SHP77 (cell line): ENCODE data around the gene PCBP3.
"Not testable (repeated sequence)": the region's sequence is repeated elsewhere in the genome, so short reads cannot be mapped to it uniquely, and the experiment has no call there.

Experiments
- DNase-seq, 2 experiments: peaks; one replicate each; lab custom pipeline; 2025; lab: John Stamatoyannopoulos, UW

Gene PCBP3

DNA sequence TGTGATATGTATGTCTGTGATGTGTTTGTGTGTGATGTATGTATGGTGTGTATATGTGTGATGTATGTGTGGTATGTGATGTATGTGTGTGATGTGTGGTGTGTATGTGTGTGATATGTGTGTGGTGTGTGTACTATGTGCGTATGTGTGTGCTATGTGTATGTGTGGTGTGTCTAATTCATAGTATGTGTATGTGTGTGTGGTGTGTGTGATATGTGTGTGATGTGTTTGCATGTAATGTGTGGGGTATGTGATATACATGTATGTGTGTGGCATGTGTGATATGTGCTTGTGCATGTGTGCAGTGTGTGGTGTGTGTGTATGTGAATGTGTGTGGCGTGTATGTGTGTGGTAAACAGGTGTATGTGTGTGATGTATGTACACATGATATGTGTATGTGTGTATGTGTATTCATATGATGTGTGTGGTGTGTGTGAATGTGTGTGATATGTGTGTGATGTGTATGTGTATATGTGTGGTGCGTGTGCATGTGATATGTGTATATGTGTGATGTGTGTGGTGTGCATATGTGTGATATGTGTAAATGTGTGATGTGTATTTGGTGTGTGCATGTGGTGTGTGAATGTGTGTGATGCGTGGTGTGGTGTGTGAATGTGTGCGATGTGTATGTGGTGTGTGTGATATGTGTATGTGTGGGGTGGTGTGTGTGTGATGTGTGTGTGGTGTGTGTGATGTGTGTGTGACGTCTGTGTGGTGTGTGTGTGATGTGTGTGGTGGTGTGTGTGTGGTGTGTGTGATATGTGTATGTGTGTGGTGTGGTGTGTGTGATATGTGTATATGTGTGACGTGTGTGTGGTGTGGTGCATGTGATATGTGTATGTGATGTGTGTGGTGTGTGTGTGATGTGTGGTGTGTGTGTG, 8.0 kb upstream of the PCBP3 start:
- no peak for DNase-seq

DNA sequence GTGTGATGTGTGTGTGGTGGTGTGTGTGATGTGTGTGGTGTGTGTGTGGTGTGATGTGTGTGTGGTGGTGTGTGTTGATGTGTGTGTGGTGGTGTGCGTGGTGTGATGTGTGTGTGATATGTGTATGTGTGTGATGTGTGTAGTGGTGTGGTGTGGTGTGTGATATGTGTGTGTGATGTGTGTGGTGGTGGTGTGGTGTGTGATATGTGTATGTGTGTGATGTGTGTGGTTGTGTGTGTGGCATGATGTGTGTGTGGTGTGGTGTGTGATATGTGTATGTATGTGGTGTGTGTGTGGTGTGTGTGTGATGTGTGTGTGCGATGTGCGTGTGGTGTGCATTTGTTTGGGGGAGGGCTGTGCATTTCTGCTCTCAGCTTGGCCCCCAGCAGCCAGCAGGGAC, 7.1 kb upstream of the PCBP3 start:
- no peak for DNase-seq

DNA sequence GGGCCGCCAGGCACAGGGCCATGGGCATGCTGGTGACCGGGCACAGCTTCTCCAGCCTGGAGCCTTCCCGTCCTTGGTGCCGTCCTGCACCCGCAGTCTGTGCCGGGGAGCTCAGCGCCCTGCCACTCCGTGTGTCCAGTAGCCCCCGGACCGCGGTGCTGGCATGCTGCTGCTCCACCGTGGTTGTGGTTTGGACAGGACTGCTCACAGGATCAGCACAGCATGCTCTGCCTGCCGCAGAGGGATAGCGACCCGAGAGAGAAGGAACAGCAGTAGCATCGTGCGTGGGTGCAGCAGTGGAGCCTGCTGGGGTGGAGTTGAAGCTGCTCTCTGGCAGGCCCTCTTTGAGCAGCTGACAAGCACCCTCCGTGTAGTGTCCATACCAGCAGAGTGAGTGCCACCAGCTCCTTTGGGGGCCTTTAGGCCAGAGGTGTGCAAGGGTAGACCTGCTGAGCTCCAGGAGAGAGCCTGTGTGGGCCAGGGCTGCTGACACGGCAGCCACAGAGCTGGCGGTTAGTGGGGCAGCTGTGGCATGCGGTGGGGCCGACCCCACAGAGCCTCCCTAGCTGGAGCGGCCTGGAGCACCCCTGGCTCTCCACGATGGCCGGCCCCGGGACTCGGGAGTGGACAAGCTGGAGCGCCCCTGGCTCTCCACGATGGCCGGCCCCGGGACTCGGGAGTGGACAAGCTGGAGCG, 6.4 kb upstream of the PCBP3 start:
- DNase-seq, result no peak

DNA sequence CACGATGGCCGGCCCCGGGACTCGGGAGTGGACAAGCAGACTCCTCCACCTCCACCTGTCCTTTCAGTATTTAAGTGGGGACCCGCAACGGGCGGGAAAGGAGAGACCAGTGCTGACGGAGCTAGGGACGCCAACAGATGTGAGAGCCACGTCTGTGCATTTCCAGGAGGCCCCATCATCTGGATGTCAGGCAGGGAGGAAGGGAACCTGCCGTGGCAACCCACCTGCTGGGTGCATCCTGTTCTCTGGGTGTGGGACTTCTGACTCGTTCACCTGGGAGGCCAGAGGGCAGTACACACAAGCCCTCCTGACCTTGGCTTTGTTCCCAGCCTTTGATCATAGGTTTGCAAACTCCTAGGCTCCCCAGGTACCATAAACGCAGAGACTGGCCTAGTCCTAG, 5.6 kb upstream of the PCBP3 start:
- no peak for DNase-seq

DNA sequence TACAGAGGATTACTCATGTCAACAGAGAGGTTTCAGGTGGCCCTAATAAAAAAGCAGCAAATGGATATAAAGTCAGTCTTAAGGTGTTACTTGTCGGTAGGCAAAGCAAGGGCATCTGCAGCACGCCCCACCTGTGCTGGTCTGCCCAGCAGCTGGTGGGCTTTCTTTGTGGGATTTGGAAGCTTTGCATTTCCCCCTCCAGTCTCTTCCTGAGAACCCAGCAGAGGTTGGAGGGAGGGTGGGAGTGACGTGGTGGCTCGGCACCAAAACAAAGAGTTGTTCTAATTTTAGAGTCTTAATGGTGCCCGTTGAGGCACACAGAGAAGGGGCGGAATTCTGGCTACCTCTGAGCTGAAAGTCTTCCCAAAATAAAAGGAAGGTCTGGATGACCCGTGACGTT, 4.8 kb upstream of the PCBP3 start:
- peak; percentile 25 to 48 for DNase-seq

DNA sequence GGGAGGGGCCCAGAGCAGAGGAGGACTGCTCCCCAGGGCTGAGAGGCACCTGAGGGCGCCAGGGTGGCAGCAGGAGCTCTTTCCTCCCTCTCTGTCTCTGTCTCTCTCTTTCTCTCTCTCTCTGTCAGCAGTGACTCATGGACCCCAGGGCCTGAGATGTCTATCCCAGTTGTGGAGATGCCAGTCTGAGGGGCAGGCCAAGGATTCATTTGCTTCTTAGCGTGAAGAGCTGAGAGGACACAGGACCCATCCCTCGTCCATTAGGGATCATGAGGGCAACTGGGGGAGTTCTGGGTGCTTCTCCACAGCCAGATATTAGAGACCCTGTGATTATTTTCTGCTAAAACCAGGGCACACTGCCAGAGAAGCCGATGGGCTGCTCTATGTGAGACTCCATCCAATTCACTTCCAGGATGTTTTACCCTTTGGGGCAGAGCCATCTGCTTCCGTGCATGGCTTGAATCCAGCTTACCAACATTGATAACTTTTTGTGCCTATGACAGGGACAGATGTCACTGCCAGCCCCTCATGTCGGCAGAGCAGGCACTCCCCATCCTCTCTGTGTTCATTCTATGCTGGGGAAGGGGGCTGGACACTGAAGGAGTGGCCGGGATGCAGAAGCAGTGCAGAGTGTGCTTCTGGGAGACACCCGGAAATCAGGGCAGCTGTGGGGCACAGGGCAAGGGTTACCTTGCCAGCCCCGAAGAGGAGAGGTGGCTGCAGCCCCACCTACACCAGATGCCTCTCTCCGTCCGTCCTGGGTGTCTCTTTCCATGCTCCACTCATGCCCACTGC, 4.1 kb upstream of the PCBP3 start:
- DNase-seq, result peak in 1 of 2 experiments; percentile 12

DNA sequence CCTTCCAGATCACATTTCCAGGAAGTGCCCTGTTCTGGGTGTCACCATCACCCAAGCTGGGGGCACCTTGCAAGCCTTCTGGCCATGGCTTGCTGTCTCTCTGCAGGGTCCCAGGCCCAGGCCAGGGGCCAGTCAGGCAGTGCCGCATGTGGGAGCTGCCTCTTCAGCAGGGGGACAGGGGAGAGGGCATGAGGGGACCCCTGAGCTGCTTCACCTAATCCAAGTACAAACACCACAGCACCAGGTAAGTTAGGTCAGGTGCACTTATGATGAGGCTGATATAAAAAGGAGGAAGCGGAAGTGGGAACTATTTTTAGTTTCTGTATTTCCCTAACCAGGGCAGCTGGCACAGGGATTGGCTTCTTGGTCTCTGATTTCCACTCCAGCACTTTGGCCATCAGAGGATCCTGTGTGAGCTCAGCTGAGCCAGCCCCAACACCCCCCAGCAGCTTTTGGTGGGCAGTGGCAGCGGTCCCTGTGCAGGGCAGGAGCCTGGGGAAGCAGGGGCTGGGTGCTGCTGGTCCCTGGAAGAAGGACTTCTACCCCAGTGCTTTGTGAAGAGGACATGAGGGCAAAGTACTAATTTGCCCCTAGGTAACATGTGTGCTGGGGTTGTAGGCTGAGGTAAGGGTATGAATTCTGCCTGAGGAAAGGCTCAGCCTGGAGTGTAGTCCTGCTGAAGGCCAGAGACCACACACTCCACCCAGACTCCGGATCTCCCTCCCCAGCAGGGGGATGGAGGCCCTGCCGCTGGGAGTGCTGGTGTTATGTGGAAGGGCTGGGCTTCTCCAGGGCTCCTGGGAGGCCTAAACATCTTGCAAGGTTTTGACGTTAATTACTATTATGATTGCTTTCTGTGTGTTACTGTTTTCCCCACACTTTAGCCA, 3.3 kb upstream of the PCBP3 start:
- DNase-seq, result peak in 1 of 2 experiments; percentile 26

DNA sequence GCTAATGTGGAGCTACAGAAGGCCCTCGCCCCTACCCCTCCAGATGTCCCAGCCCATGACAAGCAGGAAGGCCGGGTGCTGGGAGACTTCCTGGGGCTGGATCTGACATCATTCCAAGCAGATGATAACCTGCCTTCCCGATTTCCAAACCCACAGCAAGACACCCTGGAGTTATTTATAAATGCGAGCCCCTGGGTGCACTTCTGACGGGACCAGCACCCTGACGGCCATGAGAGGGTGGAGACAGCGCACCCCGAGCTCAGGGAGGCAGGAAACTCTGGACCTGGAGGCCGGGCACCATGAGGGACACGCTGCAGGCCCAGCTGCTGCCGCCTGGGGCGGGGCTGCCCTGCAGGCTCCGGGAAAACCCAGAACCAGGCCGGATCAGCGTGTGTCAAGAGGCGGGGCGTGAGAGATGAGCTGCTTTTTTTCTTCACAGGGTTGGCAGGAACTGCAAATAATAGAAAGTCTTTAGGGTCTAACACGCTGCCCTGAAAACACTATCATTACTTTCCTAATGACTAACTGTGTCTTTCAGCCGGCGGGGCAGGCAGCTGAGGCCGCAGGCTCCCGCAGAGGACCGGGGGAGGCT, 2.5 kb upstream of the PCBP3 start:
- peak; percentile 80 to 85 for DNase-seq

DNA sequence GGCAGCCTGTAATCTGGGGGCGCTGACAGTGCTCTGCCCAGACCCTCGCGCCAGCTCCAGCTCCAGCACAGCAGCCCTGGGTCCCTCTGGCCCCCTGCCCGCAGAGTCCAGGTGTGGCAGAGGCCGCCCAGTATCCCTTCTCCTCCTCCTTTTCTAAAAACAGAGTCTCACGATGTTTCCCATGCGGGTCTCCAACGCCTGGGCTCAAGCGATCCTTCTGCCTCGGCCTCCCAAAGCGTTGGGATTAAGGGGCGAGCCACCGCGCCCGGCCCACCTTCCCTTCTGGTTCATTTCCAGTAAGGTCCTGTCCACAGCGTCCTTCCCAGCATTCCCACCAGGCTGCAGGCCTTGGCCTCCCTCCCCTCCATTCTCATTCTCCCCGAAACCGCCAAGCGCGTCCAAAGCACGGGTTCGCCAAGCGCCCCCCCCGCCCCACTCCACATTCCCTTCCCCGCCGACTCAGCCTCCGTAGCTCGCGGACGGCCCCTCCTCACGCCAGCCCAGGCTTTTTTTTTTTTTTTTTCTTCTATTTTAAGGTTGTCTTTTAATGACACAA, 2.0 kb upstream of the PCBP3 start:
- peak; percentile 61 to 63 for DNase-seq

DNA sequence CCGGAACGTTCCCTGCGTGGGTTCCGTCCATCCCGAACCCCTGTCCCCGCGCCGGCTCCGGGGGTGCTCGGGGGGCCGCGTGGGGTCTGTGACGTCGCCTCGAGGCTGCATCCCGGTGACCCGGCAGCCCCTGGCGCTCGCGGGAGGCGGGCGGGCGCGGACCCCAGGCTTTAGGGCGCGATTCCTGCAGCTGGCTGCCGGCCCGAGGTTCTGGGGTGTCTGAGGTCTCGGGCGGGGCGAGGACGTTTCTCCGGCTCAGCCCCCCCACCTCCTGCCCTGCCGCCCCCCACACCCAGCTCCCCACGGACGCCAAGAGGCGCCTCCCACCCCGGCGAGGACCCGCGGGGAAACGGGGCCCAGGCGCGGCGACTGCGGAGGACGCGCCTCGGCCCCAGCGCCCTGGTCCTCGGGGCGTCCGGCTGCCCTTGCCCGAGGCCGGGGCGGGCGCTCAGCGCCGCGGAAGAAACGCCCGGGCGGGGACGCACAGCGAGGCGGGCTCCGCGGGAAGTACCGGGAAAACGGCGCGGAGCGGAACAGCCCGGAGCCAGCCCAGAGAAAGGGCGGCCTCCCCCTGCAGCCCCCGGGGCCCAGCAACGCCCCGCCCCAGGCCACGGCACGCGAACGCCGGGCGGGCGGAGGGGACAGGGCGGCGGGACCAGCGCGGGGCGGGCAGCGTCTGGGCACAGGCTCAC, 1.3 kb upstream of the PCBP3 start:
- no peak for DNase-seq

DNA sequence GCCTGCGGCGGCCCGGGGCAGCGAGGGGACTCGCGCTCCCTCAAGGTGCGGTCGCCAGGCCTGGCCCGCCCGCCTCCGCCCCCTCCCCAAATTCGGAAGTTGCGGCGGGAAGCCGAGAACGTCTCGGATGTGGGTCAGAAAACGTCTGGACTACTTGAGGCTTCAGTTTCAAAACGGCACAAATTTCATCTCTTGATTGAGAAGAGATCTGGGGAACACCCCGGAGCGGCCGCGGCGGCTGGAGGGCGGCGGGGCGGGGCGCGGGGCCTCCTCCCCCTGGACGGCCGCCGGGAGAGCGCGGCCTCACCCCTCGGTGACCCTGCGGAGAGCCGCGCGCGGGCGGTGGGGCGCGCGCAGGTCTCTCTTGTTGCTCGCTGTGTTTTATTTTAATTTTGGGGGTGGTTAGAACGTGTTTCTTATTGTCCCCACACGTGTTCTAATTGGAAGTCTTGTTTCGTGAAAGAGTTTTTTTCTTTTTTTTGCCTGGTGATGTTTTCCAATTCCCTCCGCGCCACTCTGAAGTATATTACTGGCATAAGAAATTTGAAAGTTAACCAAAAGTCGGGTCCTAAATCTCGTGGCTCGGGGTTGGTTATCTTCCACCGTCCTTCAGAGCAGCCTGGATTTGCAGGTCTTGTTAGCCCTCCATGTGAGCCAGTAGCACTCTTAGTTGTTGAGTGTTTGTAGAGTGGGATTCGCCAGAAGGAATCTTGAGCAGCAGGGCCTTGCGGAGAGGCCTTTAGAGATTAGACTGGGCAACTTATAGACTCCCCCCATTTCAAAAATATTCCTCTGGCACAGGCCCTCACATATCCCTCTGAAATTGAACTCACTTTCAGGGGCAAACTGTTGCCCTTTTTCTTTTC, 749 bp downstream of the PCBP3 start:
- no peak for DNase-seq

DNA sequence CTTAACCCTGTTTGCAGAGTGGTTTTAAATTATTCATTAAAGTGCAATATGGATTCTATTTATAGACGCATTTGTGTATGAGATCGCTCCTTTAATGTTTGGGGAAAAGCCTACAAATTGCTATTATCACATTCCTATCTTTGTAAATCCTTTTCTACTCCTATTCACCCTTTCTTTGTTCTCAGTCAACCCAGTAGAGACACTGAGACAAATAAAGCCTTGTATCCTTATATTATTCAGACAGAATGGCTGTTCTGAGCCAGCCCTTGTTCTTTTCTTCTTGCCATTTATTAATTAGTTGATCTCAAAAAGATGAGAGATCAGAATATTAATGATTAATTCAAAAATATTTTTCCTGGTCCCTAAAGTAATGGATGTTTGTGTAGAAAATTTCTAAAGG, 8.4 kb downstream of the PCBP3 start:
- no peak for DNase-seq

DNA sequence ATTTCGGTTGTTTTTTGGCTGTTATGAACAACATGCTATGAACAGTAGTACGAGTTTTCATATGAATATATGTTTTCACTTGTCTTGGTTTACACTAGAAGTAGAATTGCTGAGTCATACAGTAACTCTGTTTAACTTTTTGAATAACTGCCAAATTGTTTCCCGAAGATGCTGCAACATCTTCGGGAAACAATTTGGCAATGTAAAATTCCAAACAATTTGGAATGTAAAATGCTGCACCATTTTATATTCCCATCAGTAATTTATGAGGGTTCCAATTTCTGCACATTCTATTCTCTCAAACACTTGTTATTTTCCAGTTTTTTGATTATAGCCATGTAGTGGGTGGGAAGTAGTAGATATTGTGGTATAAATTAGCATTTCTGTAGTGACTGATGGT, 11.6 kb downstream of the PCBP3 start:
- DNase-seq, result no peak

DNA sequence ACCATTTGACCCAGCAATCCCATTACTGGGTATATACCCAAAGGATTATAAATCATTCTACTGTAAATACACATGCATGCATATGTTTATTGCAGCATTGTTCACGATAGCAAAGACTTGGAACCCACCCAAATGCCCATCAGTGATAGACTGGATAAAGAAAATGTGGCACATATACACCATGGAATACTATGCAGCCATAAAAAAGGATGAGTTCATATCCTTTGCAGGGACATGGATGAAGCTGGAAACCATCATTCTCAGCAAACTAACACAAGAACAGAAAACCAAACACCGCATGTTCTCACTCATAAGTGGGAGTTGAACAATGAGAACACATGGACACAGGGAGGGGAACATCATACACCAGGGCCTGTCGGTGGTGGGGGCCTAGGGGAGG, 12.6 kb downstream of the PCBP3 start:
- not testable (repeated sequence) for DNase-seq

DNA sequence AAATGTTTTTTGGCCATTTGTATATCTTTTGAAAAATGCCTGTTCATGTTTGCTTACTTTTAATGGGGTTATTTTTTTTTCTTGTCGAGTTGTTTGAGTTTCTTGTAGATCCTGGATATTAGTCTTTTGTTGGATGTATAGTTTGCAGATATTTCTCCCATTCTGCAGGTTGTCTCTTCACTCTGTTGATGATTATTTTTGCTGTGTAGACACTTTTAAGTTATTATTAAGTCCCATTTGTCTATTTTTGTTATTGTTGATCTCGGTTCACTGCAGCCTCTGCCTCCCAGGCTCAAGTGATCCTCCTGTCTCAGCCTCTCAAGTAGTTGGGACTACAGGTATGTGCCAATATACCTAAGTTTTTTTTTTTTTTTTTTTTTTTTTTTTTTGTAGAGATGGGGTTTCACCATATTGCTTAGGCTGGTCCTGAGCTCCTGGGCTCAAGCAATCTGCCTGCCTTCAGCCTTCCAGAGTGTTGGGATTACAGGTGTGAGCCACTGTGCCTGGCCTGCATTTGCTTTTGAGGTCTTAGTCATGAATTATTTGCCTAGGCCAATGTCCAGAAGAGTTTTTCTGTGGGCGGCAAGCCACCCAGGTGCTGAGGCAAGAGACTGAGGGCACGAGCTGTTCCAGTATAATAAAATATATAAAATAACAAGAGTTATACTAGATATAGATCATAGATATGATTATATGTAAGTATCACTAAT, 18.5 kb downstream of the PCBP3 start:
- not testable (repeated sequence) for DNase-seq

DNA sequence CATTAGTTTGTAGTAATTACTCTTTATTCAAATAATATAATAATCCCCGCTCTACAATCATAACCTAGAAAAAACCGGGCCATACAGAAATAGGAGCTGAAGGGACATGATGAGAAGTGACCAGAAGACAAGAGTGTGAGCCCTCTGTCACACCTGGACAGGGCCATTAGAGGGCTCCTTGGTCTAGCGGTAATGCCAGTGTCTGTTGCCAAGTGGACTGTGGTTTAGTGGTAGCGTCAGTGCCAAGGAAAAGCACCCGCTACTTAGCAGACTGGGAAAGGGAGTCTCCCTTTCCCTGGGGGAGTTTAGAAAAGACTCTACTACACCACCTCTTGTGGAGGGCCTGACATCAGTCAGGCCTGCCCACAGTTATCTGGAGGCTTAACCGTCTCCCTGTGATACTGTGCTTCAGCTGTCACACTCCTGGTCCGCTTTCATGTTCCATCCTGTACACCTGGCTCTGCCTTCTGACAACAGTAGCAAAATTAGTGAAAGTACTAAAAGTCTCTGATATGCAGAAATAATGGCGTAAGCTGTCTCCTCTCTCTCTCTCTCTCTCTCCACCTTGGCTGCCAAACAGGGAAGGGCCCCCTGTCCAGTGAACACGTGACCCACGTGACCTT, 19.2 kb downstream of the PCBP3 start:
- DNase-seq, result not testable (repeated sequence)

DNA sequence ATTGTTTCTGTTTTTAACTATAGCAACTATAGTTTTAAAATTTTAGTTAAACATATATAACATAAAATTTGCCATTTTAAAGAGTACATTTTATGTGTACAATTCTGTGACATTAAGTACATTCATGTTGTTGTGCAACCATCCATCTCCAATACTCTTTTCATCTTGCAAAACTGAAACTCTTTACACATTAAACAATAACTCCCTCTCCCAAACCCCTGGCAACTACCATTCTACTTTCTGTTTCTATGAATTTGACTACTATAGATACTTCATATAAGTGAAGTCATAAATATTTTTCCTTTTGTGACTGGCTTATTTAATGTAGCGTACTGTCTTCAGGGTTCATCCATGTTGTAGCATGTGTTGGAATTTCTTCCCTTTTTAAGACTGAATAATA, 25.9 kb downstream of the PCBP3 start:
- no peak for DNase-seq

DNA sequence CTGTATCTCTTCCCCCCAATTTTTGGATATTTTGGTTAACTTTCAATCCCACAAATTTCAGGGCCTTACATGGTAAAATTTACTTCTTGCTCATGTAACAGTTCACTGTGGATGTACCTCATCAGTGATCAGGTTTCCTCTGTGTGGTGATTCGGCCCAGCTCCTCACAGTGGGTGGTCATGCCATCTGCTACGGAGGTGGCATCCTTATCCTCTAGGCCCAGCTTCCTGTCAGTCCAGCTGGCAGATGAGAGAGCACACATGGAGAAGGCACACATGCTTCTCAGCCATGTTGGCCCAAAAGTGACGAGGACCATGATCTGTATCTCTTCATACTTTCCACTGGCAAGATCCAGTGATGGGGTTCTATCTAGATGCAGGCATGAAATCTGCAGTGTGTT, 27.2 kb downstream of the PCBP3 start:
- no peak for DNase-seq
